ENCODE results near the gene TESK1. TPM values are rescaled to one million over a fixed set of nuclear protein-coding genes. Genes with fewer than 3 reads are reported as not detected.

The TESK1 gene
- total RNA-seq, 1 experiment from 2014 or later, result 20.4 TPM

GRCh38 chr9:35564658-35565061, 40.4 kb upstream of the TESK1 start:
- no peak for TF ChIP-seq NFATC4 (CRISPR knock-in tag; IDR thresholded peaks at IDR 0.05)
- TF ChIP-seq ZNF232 (CRISPR knock-in tag; IDR thresholded peaks at IDR 0.05), result no peak
- peak; percentile 60; the same call in 1 of the 2 replicates for TF ChIP-seq ZNF121 (CRISPR knock-in tag; IDR thresholded peaks at IDR 0.05)
- TF ChIP-seq, protein P1, sequence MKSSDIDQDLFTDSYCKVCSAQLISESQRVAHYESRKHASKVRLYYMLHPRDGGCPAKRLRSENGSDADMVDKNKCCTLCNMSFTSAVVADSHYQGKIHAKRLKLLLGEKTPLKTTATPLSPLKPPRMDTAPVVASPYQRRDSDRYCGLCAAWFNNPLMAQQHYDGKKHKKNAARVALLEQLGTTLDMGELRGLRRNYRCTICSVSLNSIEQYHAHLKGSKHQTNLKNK (CRISPR knock-in tag; IDR thresholded peaks at IDR 0.05), result no peak
- TF ChIP-seq ZNF219 (CRISPR knock-in tag; IDR thresholded peaks at IDR 0.05; ENCODE audit: borderline replicate concordance), result no peak
- TF ChIP-seq TEAD1 (CRISPR knock-in tag; IDR thresholded peaks at IDR 0.05), result no peak
- TF ChIP-seq ZBTB43 (CRISPR knock-in tag; IDR thresholded peaks at IDR 0.05), result no peak
- TF ChIP-seq IRF2 (CRISPR knock-in tag; IDR thresholded peaks at IDR 0.05; ENCODE audit: borderline replicate concordance, low read depth), result no peak
- Mint-ChIP-seq H3K27me3 (ENCODE audit: low read depth) (no peaks in the 10 kb centered on the region; the same call in 1 of the 2 replicates), H3K4me1 (peaks cover 9% of the 10 kb centered on the region), H3K27ac (no peak overlapping the region), H3K4me3 (no peak overlapping the region), H3K36me3 (no peaks in the 10 kb centered on the region), H3K9me3 (no peaks in the 10 kb centered on the region)
- POLR2A ChIA-PET, result no interaction called here
- ATAC-seq (no peak), DNase-seq (ENCODE audit: low spot score) (no peak)
- CTCF ChIA-PET, result interaction anchor here (1.3 to 5.0 kb wide), 2 partner anchors 11 to 35 kb away, joined by 4 to 29 read pairs; no protein-coding TSS in a partner anchor

DNA sequence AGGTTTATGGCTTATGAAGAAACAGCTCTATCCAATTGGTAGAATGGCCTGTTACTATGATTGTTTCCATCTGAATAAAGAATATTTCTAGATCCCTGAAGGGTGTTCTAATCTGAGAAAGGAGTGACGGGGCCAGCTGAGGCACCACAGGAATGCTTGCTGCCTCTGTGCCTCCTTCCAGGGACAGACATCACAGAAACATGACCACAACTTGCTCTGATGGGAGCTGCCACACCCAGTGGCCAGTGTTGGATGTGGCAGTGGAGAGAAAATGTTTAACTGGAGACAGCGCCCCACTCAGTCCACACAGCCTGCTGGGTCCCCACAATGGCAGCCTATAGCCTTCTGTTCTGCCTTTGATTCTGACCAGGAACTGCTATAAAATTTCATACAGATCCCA, 38.6 kb upstream of the TESK1 start:
- DNase-seq (ENCODE audit: low spot score), result no peak

More for the DNA sequence above, 38.6 kb upstream of the TESK1 start:
- no peak overlapping the region for H3K27ac Mint-ChIP-seq
- no peak; the same call in 1 of the 2 replicates for ATAC-seq
- no peak overlapping the region for H3K4me3 Mint-ChIP-seq
- H3K4me1 Mint-ChIP-seq, result peaks cover 9% of the 10 kb centered on the region
- TF ChIP-seq KAT7 (CRISPR knock-in tag; IDR thresholded peaks at IDR 0.05; ENCODE audit: borderline replicate concordance), result no peak
- no peak for TF ChIP-seq SOX15 (CRISPR knock-in tag; IDR thresholded peaks at IDR 0.05)
- no peak for TF ChIP-seq ZNF121 (CRISPR knock-in tag; IDR thresholded peaks at IDR 0.05)
- no peak for TF ChIP-seq CREB1 (CRISPR knock-in tag; IDR thresholded peaks at IDR 0.05)
- TF ChIP-seq, protein P2, sequence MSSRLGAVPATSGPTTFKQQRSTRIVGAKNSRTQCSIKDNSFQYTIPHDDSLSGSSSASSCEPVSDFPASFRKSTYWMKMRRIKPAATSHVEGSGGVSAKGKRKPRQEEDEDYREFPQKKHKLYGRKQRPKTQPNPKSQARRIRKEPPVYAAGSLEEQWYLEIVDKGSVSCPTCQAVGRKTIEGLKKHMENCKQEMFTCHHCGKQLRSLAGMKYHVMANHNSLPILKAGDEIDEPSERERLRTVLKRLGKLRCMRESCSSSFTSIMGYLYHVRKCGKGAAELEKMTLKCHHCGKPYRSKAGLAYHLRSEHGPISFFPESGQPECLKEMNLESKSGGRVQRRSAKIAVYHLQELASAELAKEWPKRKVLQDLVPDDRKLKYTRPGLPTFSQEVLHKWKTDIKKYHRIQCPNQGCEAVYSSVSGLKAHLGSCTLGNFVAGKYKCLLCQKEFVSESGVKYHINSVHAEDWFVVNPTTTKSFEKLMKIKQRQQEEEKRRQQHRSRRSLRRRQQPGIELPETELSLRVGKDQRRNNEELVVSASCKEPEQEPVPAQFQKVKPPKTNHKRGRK (CRISPR knock-in tag; IDR thresholded peaks at IDR 0.05; ENCODE audit: borderline replicate concordance), result no peak
- no peak for TF ChIP-seq TCF7 (CRISPR knock-in tag; IDR thresholded peaks at IDR 0.05; ENCODE audit: low read depth)
- TF ChIP-seq, protein P3, sequence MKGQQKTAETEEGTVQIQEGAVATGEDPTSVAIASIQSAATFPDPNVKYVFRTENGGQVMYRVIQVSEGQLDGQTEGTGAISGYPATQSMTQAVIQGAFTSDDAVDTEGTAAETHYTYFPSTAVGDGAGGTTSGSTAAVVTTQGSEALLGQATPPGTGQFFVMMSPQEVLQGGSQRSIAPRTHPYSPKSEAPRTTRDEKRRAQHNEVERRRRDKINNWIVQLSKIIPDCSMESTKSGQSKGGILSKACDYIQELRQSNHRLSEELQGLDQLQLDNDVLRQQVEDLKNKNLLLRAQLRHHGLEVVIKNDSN (CRISPR knock-in tag; IDR thresholded peaks at IDR 0.05), result no peak
- TF ChIP-seq RORB (CRISPR knock-in tag; IDR thresholded peaks at IDR 0.05), result no peak
- no peak for TF ChIP-seq TEAD1 (CRISPR knock-in tag; IDR thresholded peaks at IDR 0.05)
- TF ChIP-seq ZNF263 (CRISPR knock-in tag; IDR thresholded peaks at IDR 0.05; ENCODE audit: low read depth), result no peak
- no peak for TF ChIP-seq NFE2L1 (CRISPR knock-in tag; IDR thresholded peaks at IDR 0.05)
- TF ChIP-seq, protein P4, sequence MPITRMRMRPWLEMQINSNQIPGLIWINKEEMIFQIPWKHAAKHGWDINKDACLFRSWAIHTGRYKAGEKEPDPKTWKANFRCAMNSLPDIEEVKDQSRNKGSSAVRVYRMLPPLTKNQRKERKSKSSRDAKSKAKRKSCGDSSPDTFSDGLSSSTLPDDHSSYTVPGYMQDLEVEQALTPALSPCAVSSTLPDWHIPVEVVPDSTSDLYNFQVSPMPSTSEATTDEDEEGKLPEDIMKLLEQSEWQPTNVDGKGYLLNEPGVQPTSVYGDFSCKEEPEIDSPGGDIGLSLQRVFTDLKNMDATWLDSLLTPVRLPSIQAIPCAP (CRISPR knock-in tag; IDR thresholded peaks at IDR 0.05), result no peak
- TF ChIP-seq, protein P5, sequence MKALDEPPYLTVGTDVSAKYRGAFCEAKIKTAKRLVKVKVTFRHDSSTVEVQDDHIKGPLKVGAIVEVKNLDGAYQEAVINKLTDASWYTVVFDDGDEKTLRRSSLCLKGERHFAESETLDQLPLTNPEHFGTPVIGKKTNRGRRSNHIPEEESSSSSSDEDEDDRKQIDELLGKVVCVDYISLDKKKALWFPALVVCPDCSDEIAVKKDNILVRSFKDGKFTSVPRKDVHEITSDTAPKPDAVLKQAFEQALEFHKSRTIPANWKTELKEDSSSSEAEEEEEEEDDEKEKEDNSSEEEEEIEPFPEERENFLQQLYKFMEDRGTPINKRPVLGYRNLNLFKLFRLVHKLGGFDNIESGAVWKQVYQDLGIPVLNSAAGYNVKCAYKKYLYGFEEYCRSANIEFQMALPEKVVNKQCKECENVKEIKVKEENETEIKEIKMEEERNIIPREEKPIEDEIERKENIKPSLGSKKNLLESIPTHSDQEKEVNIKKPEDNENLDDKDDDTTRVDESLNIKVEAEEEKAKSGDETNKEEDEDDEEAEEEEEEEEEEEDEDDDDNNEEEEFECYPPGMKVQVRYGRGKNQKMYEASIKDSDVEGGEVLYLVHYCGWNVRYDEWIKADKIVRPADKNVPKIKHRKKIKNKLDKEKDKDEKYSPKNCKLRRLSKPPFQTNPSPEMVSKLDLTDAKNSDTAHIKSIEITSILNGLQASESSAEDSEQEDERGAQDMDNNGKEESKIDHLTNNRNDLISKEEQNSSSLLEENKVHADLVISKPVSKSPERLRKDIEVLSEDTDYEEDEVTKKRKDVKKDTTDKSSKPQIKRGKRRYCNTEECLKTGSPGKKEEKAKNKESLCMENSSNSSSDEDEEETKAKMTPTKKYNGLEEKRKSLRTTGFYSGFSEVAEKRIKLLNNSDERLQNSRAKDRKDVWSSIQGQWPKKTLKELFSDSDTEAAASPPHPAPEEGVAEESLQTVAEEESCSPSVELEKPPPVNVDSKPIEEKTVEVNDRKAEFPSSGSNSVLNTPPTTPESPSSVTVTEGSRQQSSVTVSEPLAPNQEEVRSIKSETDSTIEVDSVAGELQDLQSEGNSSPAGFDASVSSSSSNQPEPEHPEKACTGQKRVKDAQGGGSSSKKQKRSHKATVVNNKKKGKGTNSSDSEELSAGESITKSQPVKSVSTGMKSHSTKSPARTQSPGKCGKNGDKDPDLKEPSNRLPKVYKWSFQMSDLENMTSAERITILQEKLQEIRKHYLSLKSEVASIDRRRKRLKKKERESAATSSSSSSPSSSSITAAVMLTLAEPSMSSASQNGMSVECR (CRISPR knock-in tag; IDR thresholded peaks at IDR 0.05; ENCODE audit: borderline replicate concordance), result no peak
- no peak for TF ChIP-seq PRRX2 (CRISPR knock-in tag; IDR thresholded peaks at IDR 0.05)
- TF ChIP-seq ZNF423 (CRISPR knock-in tag; IDR thresholded peaks at IDR 0.05), result no peak
- no peak for TF ChIP-seq GRHL2 (CRISPR knock-in tag; IDR thresholded peaks at IDR 0.05; ENCODE audit: insufficient replicate concordance, severe bottlenecking)
- TF ChIP-seq ATF1 (CRISPR knock-in tag; IDR thresholded peaks at IDR 0.05), result no peak
- TF ChIP-seq, protein P6, sequence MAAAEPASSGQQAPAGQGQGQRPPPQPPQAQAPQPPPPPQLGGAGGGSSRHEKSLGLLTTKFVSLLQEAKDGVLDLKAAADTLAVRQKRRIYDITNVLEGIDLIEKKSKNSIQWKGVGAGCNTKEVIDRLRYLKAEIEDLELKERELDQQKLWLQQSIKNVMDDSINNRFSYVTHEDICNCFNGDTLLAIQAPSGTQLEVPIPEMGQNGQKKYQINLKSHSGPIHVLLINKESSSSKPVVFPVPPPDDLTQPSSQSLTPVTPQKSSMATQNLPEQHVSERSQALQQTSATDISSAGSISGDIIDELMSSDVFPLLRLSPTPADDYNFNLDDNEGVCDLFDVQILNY (CRISPR knock-in tag; IDR thresholded peaks at IDR 0.05), result no peak
- CTCF ChIA-PET, result interaction anchor here (1.0 to 5.0 kb wide), 4 partner anchors 13 to 130 kb away, joined by 3 to 29 read pairs (median 4); partner anchors contain the start of gene RUSC2
- no peaks in the 10 kb centered on the region for H3K36me3 Mint-ChIP-seq
- POLR2A ChIA-PET, result no interaction called here
- H3K9me3 Mint-ChIP-seq, result no peaks in the 10 kb centered on the region
- no peaks in the 10 kb centered on the region; the same call in 1 of the 2 replicates for H3K27me3 Mint-ChIP-seq (ENCODE audit: low read depth)
